Esophagus muscularis mucosa (tissue), 3 donors: ENCODE results near the gene LHX3.

Source experiments
- EP300 ChIP-seq: sonication (generic); formaldehyde crosslinking; IDR thresholded peaks from one replicate; pipeline ENCODE4 v1.6.1; 2017; ENCODE audit warnings: antibody characterized with exemption
- TF ChIP-seq, protein P1 (sequence below), 3 experiments: fragments of 200-600 bp in 2 of 3; fragments of 450-650 bp in 1 of 3; sonication (generic) in 2 of 3; IDR thresholded peaks; one replicate each; pipeline ENCODE4 v1.5.1; 2017 to 2019; ENCODE audit warnings: antibody characterized with exemption in 3 of 3, mild to moderate bottlenecking in 2 of 3, moderate library complexity in 1 of 3

DNA sequence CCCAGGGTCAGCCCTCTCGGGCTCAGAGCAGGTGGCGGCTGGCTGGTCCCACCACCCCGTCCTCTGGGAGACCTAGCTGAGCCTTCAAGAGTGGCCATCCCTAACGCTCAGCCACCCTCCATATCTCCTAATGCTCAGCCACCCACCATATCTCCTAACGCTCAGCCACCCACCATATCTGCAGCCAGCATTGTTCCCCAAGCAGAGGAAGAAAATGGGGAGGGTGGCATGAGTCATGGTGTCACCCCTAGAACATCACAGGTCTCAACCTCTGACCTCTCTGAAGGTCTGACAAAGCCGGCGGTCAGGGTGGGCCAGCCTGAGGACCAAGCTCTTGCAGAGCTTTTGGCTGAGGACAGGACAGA, 14.7 kb downstream of the LHX3 start:
- no peak for TF ChIP-seq EP300
- TF ChIP-seq, protein P1, sequence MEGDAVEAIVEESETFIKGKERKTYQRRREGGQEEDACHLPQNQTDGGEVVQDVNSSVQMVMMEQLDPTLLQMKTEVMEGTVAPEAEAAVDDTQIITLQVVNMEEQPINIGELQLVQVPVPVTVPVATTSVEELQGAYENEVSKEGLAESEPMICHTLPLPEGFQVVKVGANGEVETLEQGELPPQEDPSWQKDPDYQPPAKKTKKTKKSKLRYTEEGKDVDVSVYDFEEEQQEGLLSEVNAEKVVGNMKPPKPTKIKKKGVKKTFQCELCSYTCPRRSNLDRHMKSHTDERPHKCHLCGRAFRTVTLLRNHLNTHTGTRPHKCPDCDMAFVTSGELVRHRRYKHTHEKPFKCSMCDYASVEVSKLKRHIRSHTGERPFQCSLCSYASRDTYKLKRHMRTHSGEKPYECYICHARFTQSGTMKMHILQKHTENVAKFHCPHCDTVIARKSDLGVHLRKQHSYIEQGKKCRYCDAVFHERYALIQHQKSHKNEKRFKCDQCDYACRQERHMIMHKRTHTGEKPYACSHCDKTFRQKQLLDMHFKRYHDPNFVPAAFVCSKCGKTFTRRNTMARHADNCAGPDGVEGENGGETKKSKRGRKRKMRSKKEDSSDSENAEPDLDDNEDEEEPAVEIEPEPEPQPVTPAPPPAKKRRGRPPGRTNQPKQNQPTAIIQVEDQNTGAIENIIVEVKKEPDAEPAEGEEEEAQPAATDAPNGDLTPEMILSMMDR (IDR thresholded peaks at IDR 0.05) = no peak
